Ramos (cell line): ENCODE measurements around the gene PAQR7.
"Not testable (repeated sequence)": the region's sequence is repeated elsewhere in the genome, so short reads cannot be mapped to it uniquely, and the experiment has no call there.

ENCODE experiments used
- in situ Hi-C: fragments of 300-500 bp; cut with MboI; formaldehyde crosslinking; loops from one replicate; pipeline ENCODE4 v1.14.3; 2022; ENCODE audit warnings: low sequenced_read_pairs; ENCODE audit not compliant: unreplicated experiment

The PAQR7 gene

GRCh38 chr1:25858494-25858893 is 17.0 kb downstream of the PAQR7 start:
- in situ Hi-C loops: no loop called here

- in situ Hi-C loops: no loop called here
These were observed 18.7 kb downstream of the PAQR7 start for GRCh38 chr1:25856856-25857255.

- in situ Hi-C loops: no loop called here
These were observed 21.0 kb downstream of the PAQR7 start for GRCh38 chr1:25854554-25854953.

- in situ Hi-C loops: no loop called here
These were observed 27.0 kb downstream of the PAQR7 start for GRCh38 chr1:25848531-25848930.

GRCh38 chr1:25847929-25848328 is 27.6 kb downstream of the PAQR7 start:
- in situ Hi-C loops: no loop called here

GRCh38 chr1:25845664-25846063 is 29.8 kb downstream of the PAQR7 start:
- in situ Hi-C loops: no loop called here

GRCh38 chr1:25844536-25845337 is 30.8 kb downstream of the PAQR7 start:
- in situ Hi-C loops: no loop called here

GRCh38 chr1:25843483-25843882 is 32.0 kb downstream of the PAQR7 start:
- in situ Hi-C loops: no loop called here

- in situ Hi-C loops: not testable (repeated sequence)
These were observed 35.7 kb downstream of the PAQR7 start for GRCh38 chr1:25839808-25840207.

GRCh38 chr1:25837262-25837875 is 38.1 kb downstream of the PAQR7 start:
- in situ Hi-C loops: no loop called here

- in situ Hi-C loops: no loop called here
These were observed 38.8 kb downstream of the PAQR7 start for GRCh38 chr1:25836695-25837094.

GRCh38 chr1:25834894-25835293 is 40.6 kb downstream of the PAQR7 start:
- in situ Hi-C loops: no loop called here

GRCh38 chr1:25833158-25833557 is 42.4 kb downstream of the PAQR7 start:
- in situ Hi-C loops: no loop called here

- in situ Hi-C loops: no loop called here
These were observed 43.0 kb downstream of the PAQR7 start for GRCh38 chr1:25832336-25833037.

- in situ Hi-C loops: no loop called here
These were observed 43.8 kb downstream of the PAQR7 start for GRCh38 chr1:25831569-25832196.

- in situ Hi-C loops: loop anchor here (10.0 kb wide), 1 partner anchor 176 kb away; no protein-coding TSS in a partner anchor
These were observed 46.5 kb downstream of the PAQR7 start for GRCh38 chr1:25829046-25829445.

GRCh38 chr1:25828491-25828890 is 47.0 kb downstream of the PAQR7 start:
- in situ Hi-C loops: loop anchor here (10.0 kb wide), 1 partner anchor 176 kb away; no protein-coding TSS in a partner anchor

GRCh38 chr1:25826571-25826970 is 48.9 kb downstream of the PAQR7 start:
- in situ Hi-C loops: loop anchor here (10.0 kb wide), 1 partner anchor 178 kb away; no protein-coding TSS in a partner anchor

GRCh38 chr1:25825605-25826004 is 49.9 kb downstream of the PAQR7 start:
- in situ Hi-C loops: loop anchor here (10.0 kb wide), 1 partner anchor 179 kb away; no protein-coding TSS in a partner anchor

GRCh38 chr1:25821630-25822091 is 53.8 kb downstream of the PAQR7 start:
- in situ Hi-C loops: loop anchor here (10.0 to 25.0 kb wide), 2 partner anchors 183 to 409 kb away; partner anchors contain the start of gene RHCE
